Measurements from ENCODE around the gene OR9I1. TPM values are rescaled to one million over a fixed set of nuclear protein-coding genes. Genes with fewer than 3 reads are reported as not detected.

Gene OR9I1
- total RNA-seq, result not detected in 2 replicates
- long read RNA-seq, result 0 reads

DNA sequence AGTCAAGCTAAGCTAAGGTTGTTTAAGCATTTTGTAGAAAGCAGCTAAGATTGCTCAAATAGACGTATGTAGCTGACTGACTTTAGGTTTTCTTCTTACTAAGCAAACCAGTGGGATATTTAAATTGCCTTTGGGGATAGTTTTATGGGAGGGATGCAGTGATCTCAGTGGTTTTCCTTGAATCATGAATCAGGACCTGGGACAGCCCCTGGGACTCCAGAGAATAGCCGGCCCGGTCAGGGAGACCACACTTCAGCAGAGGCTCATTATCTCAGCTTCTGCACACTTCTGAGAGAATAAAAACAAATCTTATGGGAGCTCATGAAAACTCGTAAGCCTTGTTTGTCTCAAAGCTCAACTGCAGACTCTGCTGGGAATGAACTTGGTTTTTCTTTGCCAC, at the start of gene OR9I1:
TSS of gene OR9I1 (minus strand) at position 62 of the 400 bp plus-strand sequence. CDS start 6,086 bp downstream, outside the sequence.
- DNase-seq (ENCODE audit: low read depth, low spot score), result no peak
- Mint-ChIP-seq H3K4me1 (no peaks in the 10 kb centered on the region), H3K36me3 (ENCODE audit: low read depth) (no peaks in the 10 kb centered on the region), H3K4me3 (no peak within 1 kb of the TSS), H3K9me3 (no peaks in the 10 kb centered on the region), H3K27me3 (ENCODE audit: low read depth) (peaks cover 19% of the 10 kb centered on the region), H3K27ac (ENCODE audit: unreplicated experiment) (no peak within 1 kb of the TSS)
- no peak for TF ChIP-seq CTCF (conservative IDR thresholded peaks at IDR 0.05)

DNA sequence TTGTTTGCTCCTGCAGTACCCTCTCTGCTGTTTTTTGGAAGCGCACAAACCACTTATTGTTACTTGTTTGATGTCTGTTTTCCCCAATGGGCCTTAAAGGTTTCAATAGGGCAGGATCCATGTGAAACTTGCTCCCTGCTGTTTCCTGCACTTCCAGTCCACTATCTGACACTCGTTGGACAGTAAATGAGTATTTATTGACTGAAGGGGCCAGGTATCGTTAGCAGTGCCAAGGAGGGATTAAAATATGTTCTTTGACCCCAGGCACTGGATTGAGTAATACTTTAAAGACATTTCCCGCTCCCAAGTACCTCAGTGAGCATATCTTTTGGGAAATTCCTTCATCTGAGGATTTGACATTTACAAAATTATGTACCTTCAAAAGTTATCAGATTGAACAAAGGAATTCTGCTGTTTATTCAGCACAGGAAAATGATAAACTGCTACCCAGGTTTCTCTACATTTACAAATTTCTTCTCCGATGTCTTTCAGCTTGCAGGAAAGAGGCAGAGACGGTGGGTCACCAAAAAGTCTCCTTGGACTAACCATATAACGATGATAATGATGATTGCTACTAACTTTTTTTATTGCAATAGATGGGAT, 40.3 kb upstream of the OR9I1 start:
- H3K4me3 Mint-ChIP-seq, result no peak overlapping the region
- no peak for DNase-seq (ENCODE audit: low read depth, low spot score)
- no peak for TF ChIP-seq CTCF (conservative IDR thresholded peaks at IDR 0.05)
- H3K9me3 Mint-ChIP-seq, result no peaks in the 10 kb centered on the region
- H3K36me3 Mint-ChIP-seq (ENCODE audit: low read depth), result no peaks in the 10 kb centered on the region
- H3K27ac Mint-ChIP-seq (ENCODE audit: unreplicated experiment), result no peak overlapping the region
- peaks cover 9% of the 10 kb centered on the region for H3K27me3 Mint-ChIP-seq (ENCODE audit: low read depth)
- H3K4me1 Mint-ChIP-seq, result peaks cover 10% of the 10 kb centered on the region

GRCh38 chr11:58164990-58165389, 39.7 kb upstream of the OR9I1 start:
- no peak overlapping the region for H3K27ac Mint-ChIP-seq (ENCODE audit: unreplicated experiment)
- H3K4me1 Mint-ChIP-seq, result peaks cover 10% of the 10 kb centered on the region
- peaks cover 9% of the 10 kb centered on the region for H3K27me3 Mint-ChIP-seq (ENCODE audit: low read depth)
- H3K4me3 Mint-ChIP-seq, result no peak overlapping the region
- no peaks in the 10 kb centered on the region for H3K36me3 Mint-ChIP-seq (ENCODE audit: low read depth)
- no peaks in the 10 kb centered on the region for H3K9me3 Mint-ChIP-seq
- no peak for DNase-seq (ENCODE audit: low read depth, low spot score)
- TF ChIP-seq CTCF (conservative IDR thresholded peaks at IDR 0.05), result no peak

- no peak for TF ChIP-seq CTCF (conservative IDR thresholded peaks at IDR 0.05)
- no peak overlapping the region for H3K4me3 Mint-ChIP-seq
- no peaks in the 10 kb centered on the region for H3K36me3 Mint-ChIP-seq (ENCODE audit: low read depth)
- H3K4me1 Mint-ChIP-seq, result peaks cover 10% of the 10 kb centered on the region
- DNase-seq (ENCODE audit: low read depth, low spot score), result no peak
- H3K27me3 Mint-ChIP-seq (ENCODE audit: low read depth), result peaks cover 9% of the 10 kb centered on the region
- H3K9me3 Mint-ChIP-seq, result no peaks in the 10 kb centered on the region
- H3K27ac Mint-ChIP-seq (ENCODE audit: unreplicated experiment), result no peak overlapping the region
Observed at GRCh38 chr11:58164389-58164788, 39.1 kb upstream of the OR9I1 start.

DNA sequence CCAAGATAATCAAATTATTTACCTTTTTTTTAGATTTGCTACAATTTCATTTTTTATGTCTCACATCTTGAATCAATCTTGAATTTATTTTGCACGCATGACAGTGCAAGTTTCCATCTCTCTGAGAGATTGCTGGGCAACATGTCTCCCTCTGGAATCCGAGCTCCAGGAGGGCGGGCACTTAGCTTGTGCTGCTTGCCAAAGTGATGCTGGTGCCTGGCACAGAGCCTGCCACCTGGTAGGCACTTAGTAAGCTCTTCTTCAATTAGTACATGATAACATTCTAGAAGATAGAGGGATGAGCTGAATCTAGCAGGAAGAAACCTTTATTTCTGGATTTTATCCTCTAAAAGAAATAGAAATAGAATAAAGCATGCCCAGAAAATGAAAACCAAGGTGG, 27.5 kb upstream of the OR9I1 start:
- Mint-ChIP-seq H3K4me1 (no peaks in the 10 kb centered on the region), H3K36me3 (ENCODE audit: low read depth) (no peaks in the 10 kb centered on the region), H3K4me3 (no peak overlapping the region), H3K9me3 (no peaks in the 10 kb centered on the region), H3K27me3 (ENCODE audit: low read depth) (peaks cover 25% of the 10 kb centered on the region), H3K27ac (ENCODE audit: unreplicated experiment) (no peak overlapping the region)
- no peak for TF ChIP-seq CTCF (conservative IDR thresholded peaks at IDR 0.05)
- DNase-seq (ENCODE audit: low read depth, low spot score), result no peak

Measured in neural crest cell (in vitro differentiated cells).